GOT3 (cell line): ENCODE results near the gene CNTNAP2.
"Not testable (repeated sequence)": the region's sequence is repeated elsewhere in the genome, so short reads cannot be mapped to it uniquely, and the experiment has no call there.

ENCODE experiments used
- DNase-seq: peaks from one replicate; lab custom pipeline; 2025; ENCODE audit warnings: mixed read lengths; lab: John Stamatoyannopoulos, UW

Gene CNTNAP2

GRCh38 chr7:148026713-148027112 is 1910.1 kb downstream of the CNTNAP2 start:
- DNase-seq, result no peak

DNA sequence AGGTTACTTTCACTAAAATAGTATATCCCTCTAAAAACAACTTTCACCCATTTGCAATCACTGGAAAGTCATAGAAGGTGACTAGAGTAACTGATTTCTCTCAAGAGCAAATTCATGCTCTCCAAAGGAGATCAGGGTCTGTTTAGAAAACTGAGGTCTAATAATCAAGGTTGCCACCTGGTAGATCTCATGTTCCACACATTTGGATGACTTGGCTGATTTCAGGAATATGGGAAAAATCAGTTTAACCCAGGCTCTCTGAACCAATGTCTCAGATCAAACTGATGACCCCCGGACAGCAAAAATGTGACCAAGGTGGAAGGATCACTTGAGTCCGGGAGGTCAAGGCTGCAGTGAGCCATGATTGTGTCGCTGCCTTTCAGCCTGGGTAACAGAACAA is 1911.6 kb downstream of the CNTNAP2 start:
- DNase-seq, result no peak

- no peak for DNase-seq
Measured at GRCh38 chr7:148031019-148031418, 1914.4 kb downstream of the CNTNAP2 start.

DNA sequence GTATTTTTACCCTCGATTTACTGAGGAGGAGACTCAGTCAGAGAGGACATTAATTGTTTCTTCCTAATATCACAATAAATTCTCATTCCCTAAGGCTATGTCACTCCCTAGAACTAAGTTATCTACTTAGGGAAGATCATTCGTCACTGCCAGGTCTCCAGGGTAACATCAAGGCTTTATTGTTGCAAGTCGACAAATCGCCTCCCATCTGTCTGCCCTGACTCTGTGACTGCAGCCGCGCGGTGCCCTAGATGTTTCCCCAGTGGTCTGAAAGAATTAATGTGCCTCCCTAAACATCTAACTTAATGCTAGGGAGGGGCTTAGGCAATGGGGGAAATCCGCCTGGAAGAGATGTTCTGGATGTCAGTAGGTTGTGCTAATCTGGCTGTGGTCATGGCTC is 1915.2 kb downstream of the CNTNAP2 start:
- DNase-seq, result no peak

DNA sequence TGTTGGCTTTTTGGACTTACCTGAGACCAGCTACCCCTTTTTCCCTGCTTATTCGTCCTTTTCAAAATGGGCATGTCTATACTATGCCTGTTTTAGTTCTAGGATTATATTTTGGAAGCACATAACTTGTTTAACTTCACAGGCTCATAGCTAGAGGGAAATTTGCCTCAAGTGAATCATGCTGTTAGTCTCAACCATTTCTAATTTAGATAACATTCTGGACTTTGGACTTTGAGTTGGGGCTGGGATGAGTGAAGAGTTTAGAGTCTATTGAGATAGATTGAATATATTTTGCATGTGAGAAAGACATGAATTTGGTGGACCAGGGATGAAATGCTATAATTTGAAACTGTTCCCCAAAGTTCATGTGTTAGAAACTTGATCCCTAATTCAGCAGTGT is 1919.3 kb downstream of the CNTNAP2 start:
- DNase-seq, result no peak

GRCh38 chr7:148037044-148037443 is 1920.4 kb downstream of the CNTNAP2 start:
- DNase-seq, result no peak

- no peak for DNase-seq
Measured at GRCh38 chr7:148041156-148041555, 1924.6 kb downstream of the CNTNAP2 start.

DNA sequence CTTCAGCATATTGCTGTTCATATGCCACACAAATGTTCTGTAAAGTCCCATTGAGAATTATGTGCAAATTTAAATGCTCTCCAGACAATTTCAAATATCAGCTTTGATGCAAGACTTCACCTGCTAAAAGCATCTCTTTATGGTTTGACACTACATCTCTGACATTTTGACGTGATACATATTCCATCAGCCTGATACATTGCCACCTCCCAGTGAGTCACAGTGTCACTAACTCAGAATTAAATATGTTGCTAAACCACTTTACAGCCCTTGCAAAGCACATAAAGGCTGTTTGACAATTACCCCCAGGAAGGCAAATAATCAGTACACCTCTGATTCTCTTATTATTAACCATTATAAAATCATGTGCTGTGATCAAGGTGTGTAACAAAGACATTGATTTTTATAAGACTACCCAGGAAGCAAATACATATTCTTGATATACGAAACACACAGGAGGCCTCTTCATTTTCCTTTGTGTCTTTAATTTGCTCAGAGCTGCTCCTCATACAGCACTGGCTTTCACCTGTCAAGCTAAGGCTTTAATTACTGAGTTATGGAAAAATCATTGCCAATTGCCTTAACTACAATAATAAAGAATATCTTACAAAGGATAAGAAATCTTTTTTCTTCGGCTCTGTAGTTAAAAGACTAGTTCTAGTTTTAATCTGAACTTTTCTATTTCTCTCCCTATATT is 1926.5 kb downstream of the CNTNAP2 start:
- no peak for DNase-seq

DNA sequence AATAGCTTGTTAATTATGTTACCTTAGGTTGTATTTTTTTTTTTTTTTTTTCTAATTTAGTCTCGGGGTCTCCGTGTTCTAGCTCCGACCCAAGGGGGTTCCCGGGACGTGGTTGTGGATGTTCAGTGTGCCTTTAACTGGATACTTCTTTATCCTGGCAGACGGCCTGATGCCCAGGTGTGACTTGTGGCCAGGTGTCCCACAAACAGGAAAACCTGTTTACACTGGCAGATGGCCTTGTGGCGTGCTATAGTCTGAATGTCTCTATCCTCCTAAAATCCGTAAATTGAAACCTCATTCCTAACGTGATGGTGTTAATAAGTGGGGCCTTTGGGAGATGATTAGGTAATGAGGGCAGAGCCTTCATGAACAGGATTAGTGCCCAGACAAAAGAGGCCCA is 1927.6 kb downstream of the CNTNAP2 start:
- DNase-seq, result no peak

DNA sequence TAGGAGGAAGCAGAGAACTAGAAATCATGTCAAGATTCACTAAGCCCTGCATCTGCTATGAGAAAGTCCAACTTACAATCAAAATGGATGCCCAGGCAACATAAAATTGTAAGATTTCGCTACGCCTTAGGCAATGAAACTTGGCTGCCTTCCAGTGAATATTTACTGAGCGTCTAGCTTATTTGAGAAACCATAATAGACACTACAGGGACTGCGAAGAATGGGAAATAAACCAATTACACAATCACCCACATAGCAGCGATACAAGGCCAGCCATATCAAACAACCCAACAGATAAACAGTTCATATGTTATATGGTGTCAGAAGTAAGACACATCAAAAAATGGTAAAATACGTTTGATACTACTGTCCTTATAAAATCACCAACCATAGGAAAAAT is 1928.9 kb downstream of the CNTNAP2 start:
- no peak for DNase-seq

- no peak for DNase-seq
Measured at GRCh38 chr7:148049068-148049467, 1932.5 kb downstream of the CNTNAP2 start.

- no peak for DNase-seq
Measured at GRCh38 chr7:148050492-148051158, 1934.0 kb downstream of the CNTNAP2 start.

DNA sequence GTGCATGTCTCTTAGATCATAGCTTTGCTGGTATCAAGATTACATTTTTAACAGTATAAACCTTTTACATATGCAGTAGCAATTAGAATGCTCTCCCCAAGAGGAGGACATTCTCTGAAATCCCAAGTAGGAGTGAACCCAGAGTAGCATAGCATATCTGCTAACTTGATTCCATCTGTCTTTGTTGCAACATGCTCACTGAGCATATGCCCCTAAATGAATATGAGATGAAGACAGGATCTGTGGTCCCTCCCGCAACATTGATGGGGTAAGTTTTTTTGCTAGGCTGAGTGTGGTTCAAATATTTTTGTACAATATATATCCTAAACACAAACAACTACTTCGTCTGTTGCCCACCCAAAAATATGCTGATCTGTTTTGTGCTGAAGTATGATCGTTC is 1939.8 kb downstream of the CNTNAP2 start:
- DNase-seq, result no peak

GRCh38 chr7:148058092-148058491 is 1941.5 kb downstream of the CNTNAP2 start:
- DNase-seq, result no peak

- DNase-seq, result no peak
Measured at GRCh38 chr7:148058753-148059152, 1942.2 kb downstream of the CNTNAP2 start.

GRCh38 chr7:148060724-148061123 is 1944.1 kb downstream of the CNTNAP2 start:
- DNase-seq, result no peak

DNA sequence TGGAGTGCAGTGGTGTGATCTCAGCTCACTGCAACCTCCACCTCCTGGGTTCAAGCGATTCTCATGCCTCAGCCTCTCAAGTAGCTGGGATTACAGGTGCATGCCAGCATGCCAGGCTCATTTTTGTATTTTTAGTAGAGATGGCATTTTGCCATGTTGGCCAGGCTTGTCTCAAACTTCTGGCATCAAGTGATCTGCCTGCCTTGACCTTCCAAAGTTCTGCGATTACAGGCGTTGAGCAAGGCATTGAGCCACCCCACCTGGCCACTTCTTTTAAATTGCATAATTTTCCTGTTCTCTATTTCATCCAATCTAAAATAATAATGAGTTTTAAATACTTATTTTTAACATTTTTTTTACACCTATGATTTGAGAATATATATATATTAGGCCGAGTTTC is 1961.5 kb downstream of the CNTNAP2 start:
- DNase-seq, result not testable (repeated sequence)

DNA sequence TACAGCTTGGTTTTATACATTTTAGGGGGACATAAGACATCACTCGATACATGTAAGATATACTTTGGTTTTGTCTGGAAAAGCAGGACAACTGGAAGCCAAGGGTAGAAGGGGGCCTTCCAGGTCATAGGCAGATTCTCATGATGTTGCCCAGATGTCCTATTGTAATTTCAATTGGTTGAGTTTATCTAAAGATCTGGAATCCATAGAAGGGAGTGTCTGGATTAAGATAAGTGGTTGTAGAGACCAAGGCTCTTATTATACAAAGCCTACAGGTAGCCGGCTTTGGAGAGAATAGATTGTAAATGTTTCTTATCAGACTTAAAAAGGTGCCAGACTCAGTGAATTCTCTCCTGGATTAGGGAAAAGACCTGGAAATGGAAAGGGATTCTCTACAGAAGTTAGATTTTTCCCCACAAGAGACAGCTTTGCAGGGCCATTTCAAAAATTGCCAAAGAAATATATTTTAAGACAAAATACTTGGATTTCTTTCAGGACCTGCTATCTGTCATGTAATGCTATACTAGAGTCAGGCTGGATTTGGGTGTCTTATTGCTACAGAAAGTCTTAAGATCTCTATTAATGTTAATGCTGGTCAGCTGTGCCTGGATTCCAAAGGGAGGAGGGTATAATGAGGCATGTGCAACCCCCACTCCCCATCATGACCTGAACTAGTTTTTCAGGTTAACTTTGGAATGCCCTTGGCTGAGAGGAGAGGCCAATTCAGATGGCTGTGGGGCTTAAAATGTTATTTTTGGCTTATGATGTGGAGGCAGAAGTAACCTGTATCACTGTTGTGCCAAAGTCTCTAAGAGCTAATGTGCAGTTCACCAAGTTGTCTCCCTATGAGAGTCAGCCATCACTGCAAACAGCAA is 1962.8 kb downstream of the CNTNAP2 start:
- no peak for DNase-seq

DNA sequence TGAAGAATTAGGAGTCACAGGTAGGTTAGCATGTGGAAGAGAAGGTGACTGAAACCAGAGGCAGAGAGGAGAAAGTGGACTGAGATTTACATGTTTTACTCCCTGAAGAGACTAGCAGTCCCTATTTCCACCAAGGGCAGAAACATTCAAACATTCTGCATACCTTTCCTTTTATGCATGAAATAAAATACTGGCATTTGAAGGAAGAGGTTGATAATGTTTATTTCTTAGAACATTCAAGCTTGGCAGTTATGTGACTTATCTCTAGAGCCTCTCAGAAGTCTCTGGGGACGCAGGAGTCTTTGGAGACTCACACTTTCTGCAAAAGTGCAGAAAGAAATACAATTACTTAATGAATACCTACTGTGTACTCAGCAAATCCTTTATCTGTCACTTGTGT is 1966.8 kb downstream of the CNTNAP2 start:
- DNase-seq, result no peak

- DNase-seq, result no peak
Measured at GRCh38 chr7:148084138-148084537, 1967.5 kb downstream of the CNTNAP2 start.

DNA sequence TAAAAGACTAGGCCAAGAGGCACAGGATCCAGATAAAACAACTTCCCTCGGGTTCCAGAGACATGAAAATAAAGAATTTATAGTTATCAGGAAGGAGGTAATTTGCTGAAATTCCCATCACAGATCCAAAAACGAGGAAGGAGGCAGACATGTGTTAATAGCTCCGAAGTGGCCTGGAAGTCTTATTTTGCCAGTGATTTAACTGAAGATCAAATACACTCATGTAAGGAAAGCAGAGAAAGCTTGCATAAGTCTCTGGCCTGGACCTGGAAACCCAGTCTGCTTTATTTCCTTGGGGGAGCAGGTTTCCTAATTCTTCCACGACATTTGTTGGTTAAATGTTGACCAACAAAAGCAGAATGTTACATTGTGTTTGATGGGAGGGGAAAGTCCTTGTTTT is 1975.3 kb downstream of the CNTNAP2 start:
- DNase-seq, result no peak

- DNase-seq, result no peak
Measured at GRCh38 chr7:148093375-148094166, 1977.0 kb downstream of the CNTNAP2 start.
